ENCODE results near the gene SLC25A3.
"Not testable (repeated sequence)": the region's sequence is repeated elsewhere in the genome, so short reads cannot be mapped to it uniquely, and the experiment has no call there.

Gene SLC25A3

DNA sequence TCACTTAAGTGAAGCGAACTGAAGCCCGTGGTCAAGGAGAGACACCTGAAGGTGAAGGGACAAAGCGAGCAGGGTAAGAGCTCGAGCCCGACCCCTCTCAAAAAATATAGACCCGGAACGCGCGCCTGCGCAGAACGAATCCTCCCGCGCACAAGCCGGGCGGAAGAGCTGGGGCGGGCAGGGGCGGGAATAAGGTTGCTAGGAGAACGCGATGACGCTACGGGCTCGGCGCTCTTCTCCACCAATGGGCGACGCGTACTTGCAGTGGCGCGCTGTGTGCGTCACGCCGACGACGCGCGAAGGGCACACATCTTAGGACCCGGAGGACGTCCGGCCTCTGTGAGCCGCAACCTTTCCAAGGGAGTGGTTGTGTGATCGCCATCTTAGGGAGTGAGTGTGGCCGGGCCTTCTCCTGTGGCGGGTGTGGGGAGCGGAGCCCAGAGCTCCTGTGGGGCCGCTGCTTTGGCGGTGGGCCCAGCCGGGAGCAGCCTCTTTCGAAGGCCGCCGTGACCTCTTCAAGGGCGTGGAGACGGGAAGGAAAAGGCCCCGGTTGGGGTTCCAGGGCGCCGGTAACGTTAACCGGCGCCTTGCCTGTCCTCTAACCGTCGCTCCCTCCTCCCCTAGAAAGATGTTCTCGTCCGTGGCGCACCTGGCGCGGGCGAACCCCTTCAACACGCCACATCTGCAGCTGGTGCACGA is at the start of gene SLC25A3:
Gene SLC25A3, plus strand, starts transcription at position 336 of the 699 bp plus-strand sequence. Its CDS starts 293 bp downstream, at position 629.
- DNase-seq: peak; percentile 94

DNA sequence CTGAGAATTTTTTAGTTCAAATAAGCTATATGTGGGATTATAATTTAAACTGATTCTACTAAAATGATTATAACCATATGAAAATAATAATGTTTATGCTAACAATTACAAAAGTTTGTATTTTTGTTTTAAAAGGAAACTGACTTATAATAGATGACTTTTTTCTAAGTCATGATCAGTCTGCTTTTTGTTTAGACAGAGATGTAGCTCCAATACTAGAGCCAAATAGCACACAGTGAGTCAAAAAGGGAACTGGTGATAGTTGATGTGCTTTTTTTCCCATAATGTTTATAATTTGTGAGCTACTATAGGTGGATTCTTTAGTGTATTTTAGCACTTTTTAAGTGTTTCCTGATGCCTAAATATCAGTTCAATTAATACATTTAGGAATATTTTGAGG is 49.8 kb upstream of the SLC25A3 start:
- no peak for DNase-seq

- no peak for DNase-seq
These were observed 48.7 kb upstream of the SLC25A3 start for GRCh38 chr12:98544751-98545150.

DNA sequence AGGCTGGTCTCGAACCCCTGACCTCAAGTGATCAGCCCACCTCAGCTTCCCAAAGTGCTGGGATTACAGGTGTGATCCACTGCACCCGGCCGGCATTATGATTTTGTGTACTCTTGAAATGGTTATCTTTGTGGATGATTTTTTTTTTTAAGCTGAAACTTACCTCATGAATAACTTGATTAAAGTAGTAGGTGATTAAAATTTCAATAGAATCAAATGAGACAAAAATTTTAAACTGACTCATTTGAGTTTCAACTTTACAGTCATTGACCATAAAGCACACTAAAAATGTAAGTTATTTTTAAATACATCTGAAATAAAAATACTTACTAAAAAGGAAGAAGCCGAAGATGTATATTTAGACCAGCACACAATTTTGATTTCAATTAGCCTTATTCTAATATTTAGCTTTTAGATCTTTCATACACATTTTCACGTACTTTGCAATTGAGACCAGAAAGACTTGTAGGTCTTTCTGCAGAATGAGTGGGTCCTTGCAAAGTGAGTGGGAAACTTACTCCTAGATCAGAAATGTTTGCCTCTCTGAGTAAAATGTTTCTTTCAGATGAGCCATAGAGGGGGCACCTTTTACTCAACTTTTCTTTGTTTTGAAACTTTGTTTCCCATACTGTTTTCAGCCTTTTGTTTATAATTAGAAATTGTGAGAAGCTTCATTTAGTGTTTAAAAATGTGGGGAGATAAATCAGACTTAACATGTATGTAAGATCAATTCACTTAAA is 43.9 kb upstream of the SLC25A3 start:
- no peak for DNase-seq

DNA sequence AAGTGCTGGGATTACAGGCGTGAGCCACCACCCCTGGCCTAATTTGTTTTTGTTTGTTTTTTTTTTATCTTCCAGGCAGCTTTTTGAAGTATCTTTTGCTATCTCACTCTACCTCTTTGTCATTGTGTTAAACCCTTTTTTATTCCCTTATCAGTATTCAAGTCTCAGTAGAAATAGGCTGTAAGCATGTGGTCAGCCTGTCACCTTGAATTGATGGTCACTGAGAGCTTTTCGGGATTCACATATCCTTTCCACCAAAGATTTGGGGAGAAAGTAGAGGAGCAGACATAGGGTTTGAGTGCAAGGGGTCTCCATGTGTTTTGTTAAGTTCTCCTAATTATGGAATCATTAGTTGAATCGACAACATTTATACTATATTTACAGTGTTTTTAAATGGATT is 41.7 kb upstream of the SLC25A3 start:
- DNase-seq: no peak

DNA sequence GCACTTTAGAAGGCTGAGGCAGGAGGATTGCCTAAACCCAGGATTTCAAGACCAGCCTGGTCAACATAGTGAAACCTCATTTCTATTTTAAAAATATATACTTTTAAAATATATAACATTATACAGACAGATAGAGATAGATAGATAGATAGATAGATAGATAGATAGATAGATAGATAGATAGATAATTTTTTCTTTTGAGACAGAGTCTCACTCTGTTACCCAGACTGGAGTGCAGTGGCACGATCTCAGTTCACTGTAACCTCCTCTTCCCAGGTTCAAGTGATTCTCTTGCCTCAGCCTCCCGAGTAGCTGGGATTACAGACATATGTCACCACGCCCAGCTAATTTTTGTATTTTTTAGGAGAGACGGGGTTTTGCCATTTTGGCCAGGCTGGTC is 35.4 kb upstream of the SLC25A3 start:
- DNase-seq: not testable (repeated sequence)

- no peak for DNase-seq
These were observed 33.8 kb upstream of the SLC25A3 start for GRCh38 chr12:98559666-98560065.

GRCh38 chr12:98561846-98562245 is 31.6 kb upstream of the SLC25A3 start:
- no peak for DNase-seq

- no peak for DNase-seq
These were observed 21.5 kb upstream of the SLC25A3 start for GRCh38 chr12:98572010-98572409.

- no peak for DNase-seq
These were observed 19.4 kb upstream of the SLC25A3 start for GRCh38 chr12:98574110-98574509.

- DNase-seq: no peak
These were observed 18.5 kb upstream of the SLC25A3 start for GRCh38 chr12:98575013-98575412.

- not testable (repeated sequence) for DNase-seq
These were observed 16.7 kb upstream of the SLC25A3 start for GRCh38 chr12:98576795-98577194.

DNA sequence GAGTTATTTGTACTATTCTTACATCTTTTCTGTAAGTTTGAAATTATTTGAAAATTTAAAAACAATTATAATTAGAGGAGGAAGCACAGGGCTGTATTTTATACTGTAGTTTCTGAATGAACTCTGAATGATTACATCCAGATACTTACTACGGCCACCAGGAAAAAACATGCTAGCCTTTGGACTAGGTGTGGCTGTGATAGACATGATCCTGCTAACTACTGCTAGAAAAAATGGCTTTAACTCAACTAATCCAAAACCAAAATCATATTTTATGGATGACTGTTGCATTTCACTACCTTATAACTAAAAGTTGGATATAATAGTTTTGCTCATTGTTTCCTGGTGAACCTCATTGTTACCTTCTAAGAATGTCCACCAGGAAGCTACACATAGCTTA is 15.1 kb upstream of the SLC25A3 start:
- no peak for DNase-seq

DNA sequence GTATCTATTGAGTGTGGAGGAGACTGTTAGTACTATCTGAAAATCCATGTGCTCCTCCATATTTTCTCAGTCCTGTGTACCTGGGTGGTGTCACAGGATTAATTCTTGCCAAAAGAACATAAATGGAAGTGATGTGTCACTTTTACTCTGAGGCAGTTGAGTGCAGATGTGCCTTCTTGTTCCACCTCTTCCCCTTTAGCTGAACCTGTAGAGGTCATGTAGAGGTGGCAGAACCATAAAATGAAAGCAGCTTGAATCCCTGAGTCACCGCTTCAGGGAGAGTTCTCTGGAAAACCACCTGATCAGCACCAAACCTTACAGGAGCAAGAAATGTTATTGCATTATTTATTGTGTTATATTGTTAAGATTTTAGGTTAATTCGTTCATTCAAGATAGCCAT is 14.7 kb upstream of the SLC25A3 start:
- DNase-seq: no peak

DNA sequence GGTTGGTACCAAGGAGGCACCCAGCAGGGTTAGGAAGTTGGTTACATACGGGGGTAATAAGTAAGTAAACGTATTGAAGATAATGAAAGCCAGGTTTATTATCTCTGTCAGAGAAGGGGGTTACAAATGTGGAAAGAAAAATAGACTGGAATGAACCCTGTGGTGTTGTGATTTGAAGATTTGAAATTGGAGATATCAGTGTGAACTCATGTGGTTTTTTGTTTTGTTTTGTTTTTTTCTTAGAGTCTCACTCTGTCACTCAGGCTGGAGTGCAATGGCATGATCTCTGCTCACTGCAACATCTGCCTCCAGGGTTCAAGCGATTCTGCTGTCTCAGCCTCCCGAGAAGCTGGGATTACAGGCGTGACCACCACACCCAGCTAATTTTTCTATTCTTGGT is 14.1 kb upstream of the SLC25A3 start:
- no peak for DNase-seq

GRCh38 chr12:98579835-98580234 is 13.7 kb upstream of the SLC25A3 start:
- DNase-seq: no peak

GRCh38 chr12:98580695-98581094 is 12.8 kb upstream of the SLC25A3 start:
- DNase-seq: no peak

DNA sequence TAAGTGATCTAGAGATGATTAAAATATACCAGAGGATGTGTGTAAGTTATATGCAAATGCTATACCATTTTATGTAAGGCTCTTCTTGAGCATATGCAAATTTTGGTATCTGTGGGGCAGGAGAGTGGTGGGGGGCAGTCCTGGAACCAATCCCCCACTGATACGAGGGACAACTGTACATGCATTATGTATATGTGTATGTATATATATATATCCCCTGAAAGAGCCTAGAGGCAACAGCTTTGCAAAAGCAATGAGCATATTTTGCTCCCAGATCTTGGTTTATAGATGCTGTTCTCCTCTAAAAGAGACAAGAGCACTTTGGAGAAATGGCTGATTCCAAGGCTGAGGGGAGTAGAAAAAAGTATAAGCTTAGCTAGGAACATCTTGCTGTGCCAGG is 12.4 kb upstream of the SLC25A3 start:
- DNase-seq: no peak

- no peak for DNase-seq
These were observed 11.4 kb upstream of the SLC25A3 start for GRCh38 chr12:98582093-98582492.

DNA sequence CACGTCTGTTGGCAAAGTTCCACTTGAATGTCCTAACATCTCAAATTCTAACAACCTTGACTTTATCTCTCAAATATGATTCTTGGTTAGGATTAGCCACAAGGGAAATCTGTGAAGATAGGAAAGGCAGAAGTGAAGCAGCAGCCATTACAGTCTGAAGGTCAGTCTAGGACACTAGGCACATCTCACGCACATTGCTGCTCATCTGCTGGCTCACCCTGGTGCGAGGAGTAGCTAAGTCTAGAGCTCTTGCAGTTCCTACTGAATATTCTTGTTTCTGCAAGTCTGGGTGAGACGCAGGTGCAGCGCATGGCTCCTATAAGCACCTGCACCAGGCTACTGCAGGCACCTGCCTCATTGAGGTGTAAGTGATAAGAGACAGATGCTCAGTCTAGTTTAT is 6.4 kb upstream of the SLC25A3 start:
- no peak for DNase-seq

DNA sequence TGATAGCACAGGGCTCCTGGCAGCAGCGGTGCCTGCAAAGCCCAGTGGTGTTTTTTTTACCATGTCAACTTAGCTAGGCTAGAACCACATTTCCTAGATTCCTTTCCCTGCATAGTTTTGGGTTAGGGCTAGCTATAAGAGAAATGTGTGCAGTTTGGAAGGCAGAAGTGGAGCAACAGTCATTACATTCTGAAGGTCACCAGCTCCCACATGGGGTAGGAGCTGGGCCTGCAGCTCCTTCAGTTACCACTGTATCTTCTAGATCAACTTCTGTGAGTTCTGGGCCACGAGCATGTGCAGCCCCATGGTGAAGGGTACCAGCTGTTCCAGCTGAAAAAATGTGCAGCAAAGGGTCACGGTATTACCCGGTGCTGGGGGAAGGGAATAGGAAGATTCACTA is 2.3 kb upstream of the SLC25A3 start:
- DNase-seq: no peak

GRCh38 chr12:98592825-98593322 is 612 bp upstream of the SLC25A3 start:
- DNase-seq: no peak

GRCh38 chr12:98594050-98594835 is 757 bp downstream of the SLC25A3 start:
- DNase-seq: no peak

Data from activated gamma-delta T cell treated with Interleukin-2 at 50 U/mL for 16 hours (primary cell).